H54 (cell line): ENCODE results near the gene MAGI3.
"Not testable (repeated sequence)": the region's sequence is repeated elsewhere in the genome, so short reads cannot be mapped to it uniquely, and the experiment has no call there.

ENCODE experiments used
- DNase-seq: peaks from one replicate; pipeline ENCODE4 v3.0.0; 2011; ENCODE audit warnings: low spot score, mixed read lengths; ENCODE audit not compliant: insufficient read length
- FAIRE-seq: peaks from 3 replicates; lab custom pipeline; 2011; peaks lifted over from hg19 to GRCh38; lab: Jason Lieb, UNC
- POLR2A ChIP-seq: IDR thresholded peaks from 2 replicates; pipeline ENCODE4 v1.6.1; 2011; ENCODE audit warnings: low read depth, mild to moderate bottlenecking, low read length

The MAGI3 gene

GRCh38 chr1:113390871-113391648 is 745 bp downstream of the MAGI3 start:
- FAIRE-seq (no peak), DNase-seq (no peak)
- TF ChIP-seq POLR2A: no peak

- FAIRE-seq: peak; percentile 58
- no peak for DNase-seq
- no peak for TF ChIP-seq POLR2A
Measured at GRCh38 chr1:113391649-113392271, 1.4 kb downstream of the MAGI3 start.

- no peak for TF ChIP-seq POLR2A
- FAIRE-seq: no peak
- DNase-seq: no peak
Measured at GRCh38 chr1:113392541-113393128, 2.3 kb downstream of the MAGI3 start.

GRCh38 chr1:113394043-113394862 is 3.9 kb downstream of the MAGI3 start:
- DNase-seq: no peak
- FAIRE-seq: no peak

GRCh38 chr1:113394863-113395259 is 4.5 kb downstream of the MAGI3 start:
- FAIRE-seq: no peak
- TF ChIP-seq POLR2A: no peak
- no peak for DNase-seq

More at GRCh38 chr1:113394043-113394862, 3.9 kb downstream of the MAGI3 start:
- TF ChIP-seq POLR2A: no peak

- no peak for TF ChIP-seq POLR2A
- DNase-seq (no peak), FAIRE-seq (no peak)
Measured at GRCh38 chr1:113396102-113396501, 5.8 kb downstream of the MAGI3 start.

- peak; percentile 26 for DNase-seq
- FAIRE-seq: peak; percentile 99
- no peak for TF ChIP-seq POLR2A
Measured at GRCh38 chr1:113396585-113396984, 6.3 kb downstream of the MAGI3 start.

GRCh38 chr1:113399062-113399583 is 8.8 kb downstream of the MAGI3 start:
- FAIRE-seq: peak; percentile 41
- DNase-seq: no peak

GRCh38 chr1:113401067-113401466 is 10.8 kb downstream of the MAGI3 start:
- FAIRE-seq (peak; percentile 33), DNase-seq (no peak)
- no peak for TF ChIP-seq POLR2A

More at GRCh38 chr1:113399062-113399583, 8.8 kb downstream of the MAGI3 start:
- TF ChIP-seq POLR2A: no peak

- FAIRE-seq: no peak
- no peak for DNase-seq
Measured at GRCh38 chr1:113401728-113402127, 11.4 kb downstream of the MAGI3 start.

GRCh38 chr1:113403065-113403464 is 12.8 kb downstream of the MAGI3 start:
- no peak for TF ChIP-seq POLR2A
- DNase-seq (no peak), FAIRE-seq (peak; percentile 78)

More at GRCh38 chr1:113401728-113402127, 11.4 kb downstream of the MAGI3 start:
- TF ChIP-seq POLR2A: no peak

GRCh38 chr1:113405573-113405972 is 15.3 kb downstream of the MAGI3 start:
- DNase-seq: no peak
- TF ChIP-seq POLR2A: no peak
- FAIRE-seq: peak; percentile 41

GRCh38 chr1:113406149-113406548 is 15.8 kb downstream of the MAGI3 start:
- FAIRE-seq, DNase-seq: not testable (repeated sequence)
